Liver (tissue), 3 donors: ENCODE measurements around the gene MICU2.

Experiments
- CTCF ChIP-seq: fragments of 150-350 bp; IDR thresholded peaks from 2 replicates; pipeline ENCODE4 v1.5.1; 2017; ENCODE audit warnings: improper control_type of control experiment, low read depth, low read length; ENCODE audit not compliant: missing input control
- JUND ChIP-seq, 2 donors: IDR thresholded peaks; 2 replicates each; pipeline ENCODE4 v1.6.1; 2016; ENCODE audit warnings: antibody characterized with exemption in 2 of 2
- REST ChIP-seq: IDR thresholded peaks from 2 replicates; pipeline ENCODE4 v1.6.1; 2016; ENCODE audit warnings: antibody characterized with exemption, mild to moderate bottlenecking
- TAF1 ChIP-seq: conservative IDR thresholded peaks from 2 replicates; pipeline ENCODE4 v1.6.1; 2016; ENCODE audit warnings: antibody characterized with exemption, mild to moderate bottlenecking
- donor health status: healthy.
- donor health status: healthy.

- TF ChIP-seq CTCF, result no peak
- TF ChIP-seq REST, result no peak
- TF ChIP-seq JUND (IDR thresholded peaks at IDR 0.05), result no peak
- no peak for TF ChIP-seq TAF1
Observed at GRCh38 chr13:21470785-21471184, 133.2 kb downstream of the MICU2 start.
